ENCODE data around the gene LMAN2.
"Not testable (repeated sequence)": the region's sequence is repeated elsewhere in the genome, so short reads cannot be mapped to it uniquely, and the experiment has no call there.

Gene LMAN2

DNA sequence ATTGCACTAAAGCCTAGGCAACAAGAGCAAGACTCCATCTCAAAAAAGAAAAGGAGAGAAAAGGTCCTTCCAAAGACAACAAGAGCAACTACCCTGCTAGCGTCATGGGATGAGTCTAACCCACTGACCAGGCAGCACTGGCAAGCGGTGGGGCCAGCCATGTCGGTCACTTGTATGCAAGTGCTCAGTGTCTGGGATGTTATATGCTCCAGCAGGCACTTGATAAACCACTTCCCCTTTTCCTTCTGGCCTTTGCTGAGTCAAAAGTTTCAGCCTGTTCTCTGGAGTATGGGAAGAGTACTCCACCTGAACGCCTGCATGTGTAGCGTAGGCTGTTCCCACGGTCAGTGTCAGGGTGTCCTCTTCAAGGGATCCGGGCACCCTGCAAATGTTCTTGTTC, 30.6 kb downstream of the LMAN2 start:
- no peak for DNase-seq

DNA sequence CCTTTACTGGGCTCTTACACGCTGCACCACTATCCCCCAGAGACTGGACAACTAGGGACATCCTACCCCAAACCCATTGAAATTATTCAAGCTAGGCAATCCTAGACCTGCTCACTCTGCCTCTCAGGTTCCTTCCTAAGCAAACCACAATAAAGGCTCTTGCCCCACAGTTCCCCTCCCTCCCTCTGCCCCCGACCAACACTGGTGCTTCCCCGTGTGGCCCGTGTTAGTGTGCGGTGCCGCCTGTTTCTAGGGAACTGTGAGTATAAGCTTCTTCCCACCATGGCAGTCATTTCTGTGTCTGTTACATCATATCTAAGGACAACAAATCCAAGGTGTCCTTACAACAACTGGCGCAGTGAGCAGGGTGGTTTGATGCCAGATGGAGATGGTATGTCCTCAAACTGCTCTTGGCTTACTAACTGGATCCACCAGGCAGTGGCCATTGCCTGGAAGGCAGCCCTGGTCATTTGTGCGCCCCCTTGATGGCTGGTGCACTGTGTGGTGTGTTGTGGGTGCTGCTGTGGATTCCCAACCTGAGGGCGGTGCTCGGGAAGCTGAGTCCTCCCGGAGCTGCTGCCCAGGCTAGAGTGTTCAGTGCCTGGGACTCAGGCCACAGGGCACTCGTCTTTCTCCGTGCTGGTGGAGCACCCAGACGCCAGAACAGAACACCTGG, 31.4 kb downstream of the LMAN2 start:
- no peak for DNase-seq

DNA sequence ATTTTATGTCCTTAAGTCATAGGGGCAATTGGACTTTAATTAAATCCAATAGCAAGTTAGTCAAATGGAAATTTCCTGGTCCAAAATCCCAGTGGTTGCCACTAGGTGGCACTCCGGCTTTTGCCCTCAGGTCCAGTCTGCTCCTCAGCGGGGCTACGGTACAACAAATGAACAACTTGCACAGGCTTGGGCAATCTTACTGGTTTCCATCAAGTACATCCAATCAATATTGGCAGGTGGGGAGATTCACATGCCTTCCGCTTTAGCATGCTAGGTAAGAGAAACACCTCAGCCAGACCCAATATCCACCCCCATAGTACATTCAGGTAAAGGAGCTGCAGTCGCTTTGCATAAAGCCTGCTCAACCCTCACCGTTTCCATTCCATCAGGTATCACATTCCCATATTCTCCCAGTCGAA, 33.5 kb downstream of the LMAN2 start:
- peak; percentile 59 for DNase-seq

DNA sequence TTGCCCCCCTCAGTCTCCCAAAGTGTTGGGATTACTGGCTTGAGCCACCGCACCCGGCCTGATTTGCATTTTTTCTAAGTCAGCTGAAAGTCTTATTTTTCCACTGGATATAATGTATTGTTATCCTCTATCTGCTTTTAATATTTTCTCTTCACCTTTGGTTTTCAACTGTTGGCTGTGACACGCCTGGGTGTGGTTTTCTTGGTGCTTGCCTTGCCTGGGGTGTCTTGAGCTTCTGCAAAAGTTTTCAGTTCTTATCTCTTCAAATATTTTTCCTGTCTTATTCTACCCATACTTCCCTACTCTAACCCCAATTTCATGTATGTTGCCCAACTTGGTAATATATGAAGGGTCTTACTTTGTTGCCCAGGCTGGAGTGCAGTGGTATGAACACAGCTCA, 35.5 kb downstream of the LMAN2 start:
- no peak for DNase-seq

DNA sequence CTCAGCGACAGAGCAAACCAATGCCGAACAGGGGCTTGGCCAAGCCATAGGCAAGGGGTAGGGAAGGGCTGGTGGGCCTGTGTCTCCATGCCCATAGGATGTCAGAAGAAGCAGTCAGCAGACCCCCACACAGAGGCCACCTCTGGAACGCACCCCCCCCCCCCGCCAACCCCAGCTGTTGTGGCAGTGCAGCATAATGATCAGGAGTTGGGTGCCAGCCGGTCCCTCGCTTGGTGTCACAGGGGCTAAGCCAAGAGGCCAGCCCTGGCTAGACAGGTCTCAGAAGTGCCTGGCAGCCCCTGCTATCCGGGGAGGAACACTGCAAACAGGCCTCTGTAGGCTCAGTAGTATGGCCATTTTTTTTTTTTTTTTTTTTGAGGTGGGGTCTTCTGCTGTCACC, 36.1 kb downstream of the LMAN2 start:
- no peak for DNase-seq

DNA sequence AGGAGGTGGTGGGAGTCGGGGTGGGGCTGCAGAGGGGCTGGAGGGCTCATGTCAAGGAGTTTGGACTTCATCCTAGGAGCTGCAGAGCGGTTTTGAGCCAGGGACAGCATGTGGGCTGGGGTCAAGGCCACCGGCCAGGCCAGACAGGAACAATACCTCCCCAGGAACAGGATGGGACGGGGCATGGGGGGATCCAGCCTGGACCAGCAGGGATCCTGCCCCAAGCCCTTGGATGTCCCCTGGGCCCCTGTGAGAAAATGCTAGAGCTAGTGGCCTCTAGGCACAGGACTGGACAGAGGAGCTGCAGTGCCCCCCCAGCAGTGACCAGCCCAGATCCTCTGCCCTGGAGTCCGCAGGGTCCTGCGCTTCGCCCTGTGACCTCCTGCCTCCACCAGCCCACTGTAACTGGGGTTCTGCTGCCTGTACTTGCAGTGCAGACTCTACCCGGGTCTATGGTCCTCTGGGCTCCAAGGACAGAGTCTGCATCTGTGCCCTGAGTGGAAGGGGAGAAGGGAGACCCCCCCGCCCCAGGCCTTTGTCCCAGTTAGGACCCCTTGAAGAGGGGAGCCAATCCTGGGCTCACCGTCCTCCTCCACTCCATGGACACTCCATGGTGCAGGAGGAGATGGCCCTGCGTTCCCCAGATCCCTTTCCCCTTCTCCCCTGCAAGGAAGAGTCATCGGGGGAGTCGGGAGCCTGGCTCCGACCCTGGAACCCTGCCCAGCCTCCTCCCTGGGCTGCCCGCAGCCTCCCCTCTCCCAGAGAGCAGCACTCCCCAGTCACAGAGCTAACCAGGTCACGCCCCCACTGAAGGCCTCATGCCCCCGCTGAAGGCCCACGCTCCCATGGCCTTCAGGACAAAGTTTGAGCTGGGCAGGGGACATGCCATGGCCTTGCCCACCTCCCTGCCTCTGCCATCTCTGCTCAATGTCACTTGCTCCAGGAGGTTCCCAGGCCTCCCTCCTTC, 36.8 kb downstream of the LMAN2 start:
- DNase-seq, result no peak

DNA sequence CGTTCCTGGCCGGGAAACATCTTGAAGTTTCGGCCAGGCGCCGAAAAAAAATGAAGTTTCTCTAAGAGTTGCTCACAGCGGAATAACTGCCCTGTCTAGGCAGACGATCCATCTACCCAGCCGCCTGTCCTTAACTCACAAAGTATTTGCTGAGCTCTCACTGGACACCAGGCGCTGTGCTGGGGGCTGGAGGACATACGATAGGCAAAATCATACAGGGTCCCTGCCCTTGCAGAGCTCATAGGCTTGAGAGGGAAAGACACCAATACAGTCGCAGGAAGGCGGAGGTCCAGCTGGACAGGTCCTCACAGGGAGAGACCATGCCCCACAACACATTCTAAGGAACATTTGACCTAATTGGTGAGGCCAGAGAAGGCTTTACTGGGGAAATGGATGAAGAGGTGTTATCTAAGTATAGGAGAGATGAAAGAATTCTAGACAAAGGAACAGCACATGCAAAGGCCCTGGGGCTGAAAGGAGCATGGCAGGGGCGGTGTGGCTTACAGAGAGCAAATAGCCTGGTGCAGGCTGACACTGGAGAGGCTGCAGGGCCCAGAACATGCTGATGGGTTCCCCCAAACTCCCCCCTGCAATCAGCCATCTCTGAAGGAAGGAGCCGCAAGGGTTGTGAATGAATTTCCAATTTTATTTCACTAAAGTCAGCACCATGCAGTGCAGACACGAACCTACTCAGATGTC, 37.8 kb downstream of the LMAN2 start:
- DNase-seq, result no peak

DNA sequence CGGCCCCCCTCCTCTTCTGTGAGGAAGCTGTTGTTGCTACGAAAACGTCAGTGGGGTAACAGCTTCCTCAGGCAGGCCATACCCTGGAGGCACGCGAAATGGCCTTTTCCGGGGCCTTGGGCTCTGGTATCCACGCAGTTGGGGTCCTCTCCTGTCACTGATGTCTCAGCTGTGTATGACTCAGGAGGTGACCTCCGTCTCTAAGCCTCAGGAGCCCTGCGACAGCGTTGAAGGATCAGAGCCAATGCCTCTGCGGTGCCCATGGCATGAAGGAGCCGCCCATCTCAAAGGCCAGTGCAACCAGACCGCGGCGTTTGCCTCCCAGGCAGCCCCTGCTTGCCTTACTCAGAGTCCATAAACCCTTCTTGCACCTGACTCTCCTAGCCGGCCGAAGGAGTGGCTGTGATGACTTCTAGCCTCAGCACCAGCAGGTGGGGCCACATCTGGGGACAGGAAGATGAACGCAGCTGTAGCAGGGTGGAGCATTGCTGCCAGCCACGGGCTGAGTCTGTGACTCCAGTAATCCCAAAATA, 38.8 kb downstream of the LMAN2 start:
- DNase-seq, result no peak

DNA sequence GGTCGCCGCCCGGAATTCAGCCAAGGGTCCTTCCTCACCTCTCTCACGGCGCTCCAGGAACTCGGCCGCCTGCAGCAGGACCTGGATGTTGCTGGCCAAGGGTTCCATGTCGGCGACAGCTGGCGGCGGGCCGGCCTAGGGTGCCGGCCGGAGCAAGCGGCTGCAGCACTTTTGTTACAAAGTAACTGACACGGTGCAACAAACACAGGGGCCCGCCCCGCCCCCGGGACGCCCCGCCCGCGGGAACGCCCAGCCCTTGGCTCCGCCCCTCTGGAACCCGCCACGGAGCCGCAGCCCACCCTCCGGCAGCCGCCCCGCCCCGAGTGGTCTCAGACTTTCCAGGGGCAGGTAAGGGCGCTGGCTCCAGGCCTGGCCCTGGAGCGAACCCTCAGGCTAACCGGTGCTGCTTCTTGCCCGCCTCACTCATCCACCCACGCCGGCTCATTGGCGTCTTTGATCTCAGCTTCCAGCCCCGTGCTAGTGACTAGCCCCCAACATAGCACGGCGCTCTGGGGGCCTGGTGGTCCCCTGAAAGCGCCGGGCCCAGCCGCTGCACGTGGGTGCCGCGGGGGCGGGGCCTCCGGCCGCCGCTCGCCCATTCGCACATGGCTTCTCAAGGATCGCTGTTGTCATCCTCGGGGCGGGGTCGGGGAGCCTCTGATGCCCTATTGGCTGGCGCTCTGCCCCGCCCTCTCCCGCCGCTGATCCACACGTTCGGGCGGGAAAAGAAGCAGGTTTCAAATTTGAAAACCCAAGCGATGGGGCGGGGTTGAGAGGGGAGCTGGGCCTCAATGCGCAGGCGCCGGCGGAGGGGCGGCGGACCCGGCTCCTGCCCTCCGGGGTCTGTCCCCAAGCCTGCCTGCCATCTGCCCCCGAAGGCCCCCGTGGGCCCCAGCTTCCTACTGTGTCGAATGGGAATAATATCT, 39.5 kb downstream of the LMAN2 start, which contains the start of gene MXD3:
Gene MXD3 (minus strand): TSS at position 176 of the 926 bp plus-strand sequence. CDS start 68 bp downstream, at position 108.
- peak; percentile 97 for DNase-seq

DNA sequence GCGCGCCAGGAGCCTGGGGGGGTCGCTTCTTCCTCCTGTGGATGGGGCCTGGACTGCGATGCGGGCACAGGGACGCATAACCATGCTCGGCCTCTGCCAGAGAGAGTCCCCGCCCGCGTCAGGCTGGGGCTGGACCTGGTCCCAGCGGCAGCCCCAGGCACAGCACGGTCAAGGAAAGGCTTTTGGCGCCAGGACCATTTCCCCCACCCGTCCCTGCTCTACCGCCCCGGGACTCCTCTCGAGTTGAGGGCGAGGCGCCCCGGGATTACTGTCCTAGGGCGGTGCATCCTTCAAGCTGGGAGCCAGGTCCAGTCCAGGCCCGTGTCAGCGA, 40.1 kb downstream of the LMAN2 start:
- no peak for DNase-seq

DNA sequence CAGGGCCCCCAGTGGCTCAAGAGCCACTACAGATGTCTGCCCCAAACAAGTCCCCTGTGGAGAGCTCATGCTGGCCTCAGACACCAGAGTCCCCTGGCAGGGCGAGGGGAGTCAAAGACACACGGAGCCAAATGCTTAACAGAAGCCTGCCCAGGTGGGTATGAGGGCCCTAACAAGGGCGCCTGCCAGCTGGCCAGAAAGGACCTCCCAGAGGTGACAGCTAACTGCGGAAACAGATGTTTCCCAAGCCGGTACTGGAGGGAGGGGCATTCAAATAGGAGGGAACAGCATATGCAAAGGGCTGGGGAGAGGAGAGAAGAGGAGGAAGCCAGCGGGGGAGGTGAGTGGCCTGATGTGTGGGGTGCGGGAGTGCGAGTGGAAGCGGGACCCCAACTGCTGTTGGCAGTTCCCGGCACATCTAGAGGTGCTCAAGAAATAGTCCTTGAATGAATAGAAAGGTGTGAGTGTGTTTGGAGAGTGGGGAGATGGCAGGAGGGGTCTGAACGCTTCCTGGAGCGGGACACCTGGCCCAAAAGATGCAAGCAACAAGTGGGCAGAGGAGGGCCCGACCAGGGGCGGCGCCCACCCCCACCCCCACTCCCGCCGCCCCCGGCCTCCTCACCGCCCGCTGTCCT, 40.6 kb downstream of the LMAN2 start:
- no peak for DNase-seq

DNA sequence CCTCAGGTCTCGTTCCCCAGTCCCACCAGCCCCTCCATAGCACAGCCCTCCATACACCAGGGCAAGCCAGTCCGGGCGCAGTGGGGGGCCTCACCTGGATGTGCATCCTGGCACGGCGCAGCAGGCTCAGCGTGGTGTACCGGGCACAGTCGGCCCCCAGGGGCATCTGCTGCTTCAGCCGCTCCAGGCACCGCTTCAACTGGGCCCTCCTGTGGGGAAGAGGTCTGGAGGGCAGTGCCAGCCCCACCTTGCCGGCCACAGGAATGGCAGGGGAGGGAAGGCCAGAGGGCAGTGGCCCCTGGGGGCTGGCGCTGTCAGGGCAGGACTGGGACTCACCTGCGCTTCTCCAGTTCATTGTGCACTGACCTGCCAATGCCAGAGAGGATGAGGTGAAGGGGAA, 41.1 kb downstream of the LMAN2 start:
- no peak for DNase-seq

DNA sequence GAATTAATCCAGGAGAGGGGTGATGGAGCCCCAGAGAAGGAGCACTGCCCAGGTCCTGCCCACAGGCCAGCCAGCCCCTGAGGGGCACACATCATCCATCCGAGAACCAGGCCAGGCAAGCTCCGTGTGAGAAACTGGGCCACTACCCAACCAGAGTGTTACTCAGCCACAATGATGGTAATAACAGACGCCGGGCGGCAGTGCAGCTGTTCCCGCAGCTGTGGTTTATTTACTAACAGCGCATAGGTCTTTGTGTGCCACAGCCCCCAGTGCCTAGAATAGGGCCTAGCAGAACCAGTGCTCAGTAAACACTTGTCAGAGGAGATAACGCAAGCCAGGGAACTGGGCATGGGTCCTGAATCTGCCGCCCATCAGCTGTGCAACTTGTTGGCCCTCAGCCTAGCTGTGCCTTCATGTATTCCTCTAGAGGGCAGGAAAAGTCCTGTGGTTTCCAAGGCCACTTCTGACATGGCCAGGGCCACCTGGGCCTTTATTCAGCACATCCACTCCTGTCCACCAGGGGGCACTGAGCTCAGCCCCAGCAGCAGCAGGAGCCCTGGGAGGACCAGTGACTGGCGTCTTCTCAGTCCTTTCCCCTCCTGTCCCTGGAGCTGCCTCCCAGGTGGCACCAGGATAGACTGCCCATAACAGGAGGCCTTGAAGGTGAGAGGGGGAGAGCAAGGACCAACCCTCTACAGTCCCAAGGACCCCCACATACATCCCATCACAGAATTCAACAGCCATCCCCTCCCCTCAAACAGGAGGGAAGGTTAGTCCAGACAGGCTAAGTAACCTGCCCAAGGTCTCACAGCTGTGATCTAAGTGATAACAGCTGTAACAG, 41.9 kb downstream of the LMAN2 start:
- DNase-seq, result peak; percentile 63

DNA sequence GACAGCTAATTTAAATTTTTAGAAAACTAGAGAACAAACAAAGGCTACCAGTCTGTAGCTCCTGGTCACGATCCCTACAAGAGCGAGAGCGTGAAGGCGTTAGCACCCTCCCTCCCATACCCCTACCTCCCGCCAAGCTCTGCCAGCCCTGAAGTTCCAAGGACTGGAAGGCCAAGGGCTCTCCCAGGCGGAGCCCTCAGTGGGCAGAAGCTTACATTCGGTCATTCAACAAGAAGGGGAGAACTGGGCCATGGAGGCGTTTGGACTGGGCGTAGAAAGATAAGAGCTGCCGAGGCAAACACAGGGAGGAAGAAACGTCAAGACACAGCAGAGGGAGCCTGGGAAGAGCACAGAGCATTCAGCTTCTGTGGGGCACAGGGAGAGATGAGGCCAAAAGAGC, 42.7 kb downstream of the LMAN2 start:
- DNase-seq, result no peak

DNA sequence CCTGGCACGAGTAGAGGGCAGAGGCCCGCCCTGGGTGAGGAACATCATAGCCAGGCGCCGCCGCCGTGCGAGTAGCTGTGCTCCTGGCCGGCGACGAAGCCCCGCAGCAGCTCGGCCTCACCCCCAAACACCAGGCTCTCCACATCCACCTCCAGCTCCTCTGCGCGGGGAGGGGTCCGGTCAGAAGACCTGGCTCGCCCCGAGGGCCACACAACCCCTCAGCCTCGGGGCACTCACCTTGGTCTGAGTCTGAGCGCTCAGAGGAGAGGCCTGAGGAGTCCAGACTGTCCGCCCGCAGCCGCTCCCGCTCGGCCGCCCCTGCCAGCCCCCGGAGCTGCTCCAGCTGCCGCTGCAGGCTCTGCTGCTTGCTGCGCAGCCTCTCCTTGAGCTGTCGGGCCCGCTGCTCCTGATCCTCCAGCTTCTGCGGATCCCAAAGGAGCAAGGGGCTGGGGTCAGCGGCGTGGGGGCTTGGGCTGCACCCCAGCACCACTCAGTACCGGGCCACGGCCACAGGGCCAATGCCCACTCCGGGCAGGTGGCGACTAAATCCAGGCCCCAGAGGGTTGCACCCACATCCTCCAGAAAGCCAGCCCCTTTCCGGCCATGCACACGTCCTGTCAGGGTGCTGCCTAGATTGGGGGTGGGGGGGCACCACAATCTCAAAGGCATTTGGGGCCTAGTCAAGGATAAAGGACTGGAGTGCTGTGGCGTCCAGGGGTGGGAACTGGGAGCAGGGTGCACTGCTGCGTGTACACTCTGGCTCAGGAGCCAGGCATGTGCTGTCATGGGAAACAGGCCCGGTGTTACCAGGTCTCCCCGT, 43.7 kb downstream of the LMAN2 start:
- DNase-seq, result no peak

DNA sequence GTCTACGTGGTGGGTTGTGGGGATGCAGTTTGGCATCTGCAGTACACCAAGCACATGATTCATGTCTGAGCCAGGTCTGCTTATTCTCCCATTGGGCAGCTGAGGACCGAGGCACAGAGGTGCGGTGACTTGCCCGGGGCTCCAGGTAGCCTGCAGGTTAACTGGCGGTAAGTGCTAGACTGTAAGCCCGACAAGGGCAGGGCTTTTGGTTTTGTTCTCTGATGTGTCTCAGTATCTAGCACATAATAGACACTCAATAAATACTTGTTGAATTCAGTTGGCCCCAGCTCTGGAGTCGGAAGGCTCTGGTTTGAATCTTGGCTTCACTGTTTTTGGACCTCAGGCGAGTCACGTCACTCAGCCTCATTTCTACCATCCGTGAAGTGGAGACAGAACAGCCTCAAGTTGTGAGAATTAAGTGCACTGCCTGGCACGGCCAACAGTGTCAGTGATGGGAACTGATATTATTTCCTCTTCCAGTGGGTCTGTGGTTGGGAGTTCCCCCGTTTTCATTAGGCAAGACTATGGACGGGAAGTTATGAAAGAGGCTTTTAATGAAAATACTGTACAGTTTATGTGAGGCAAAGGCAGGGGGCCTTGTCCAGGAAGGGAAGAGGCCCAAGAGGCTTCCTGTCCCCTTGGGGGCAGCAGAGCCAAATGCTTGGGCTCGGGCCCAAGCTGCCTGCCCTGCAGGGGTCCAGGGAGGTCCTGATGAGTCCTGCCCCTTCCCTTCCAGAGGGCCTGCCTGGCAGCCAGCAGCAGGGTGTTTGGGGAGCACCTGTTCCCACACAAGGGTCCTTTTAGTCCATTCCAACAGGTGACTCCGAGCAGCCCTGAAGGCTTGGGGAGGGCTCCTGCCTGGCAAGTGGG, 44.6 kb downstream of the LMAN2 start:
- DNase-seq, result no peak

DNA sequence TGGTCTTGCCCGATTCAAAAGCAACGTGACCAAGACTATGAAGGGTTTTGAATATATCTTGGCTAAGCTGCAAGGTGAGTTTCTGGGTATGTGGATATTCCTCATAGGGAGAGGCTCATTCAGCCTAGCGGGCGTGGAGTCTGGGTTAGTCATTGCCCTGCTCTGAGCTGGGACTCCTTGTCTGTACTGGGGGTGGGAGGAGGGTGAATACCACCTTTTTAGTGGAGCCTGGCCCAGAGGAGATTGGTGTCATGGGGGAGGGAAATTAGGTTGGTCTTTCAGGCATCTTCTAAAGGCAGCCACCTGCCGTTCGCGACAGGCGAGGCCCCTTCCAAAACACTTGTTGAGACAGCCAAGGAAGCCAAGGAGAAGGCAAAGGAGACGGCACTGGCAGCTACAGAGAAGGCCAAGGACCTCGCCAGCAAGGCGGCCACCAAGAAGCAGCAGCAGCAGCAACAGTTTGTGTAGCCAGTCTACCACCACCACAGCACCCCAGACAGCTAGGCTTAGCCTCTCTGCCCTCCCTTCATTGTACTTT, 45.3 kb downstream of the LMAN2 start:
- not testable (repeated sequence) for DNase-seq

DNA sequence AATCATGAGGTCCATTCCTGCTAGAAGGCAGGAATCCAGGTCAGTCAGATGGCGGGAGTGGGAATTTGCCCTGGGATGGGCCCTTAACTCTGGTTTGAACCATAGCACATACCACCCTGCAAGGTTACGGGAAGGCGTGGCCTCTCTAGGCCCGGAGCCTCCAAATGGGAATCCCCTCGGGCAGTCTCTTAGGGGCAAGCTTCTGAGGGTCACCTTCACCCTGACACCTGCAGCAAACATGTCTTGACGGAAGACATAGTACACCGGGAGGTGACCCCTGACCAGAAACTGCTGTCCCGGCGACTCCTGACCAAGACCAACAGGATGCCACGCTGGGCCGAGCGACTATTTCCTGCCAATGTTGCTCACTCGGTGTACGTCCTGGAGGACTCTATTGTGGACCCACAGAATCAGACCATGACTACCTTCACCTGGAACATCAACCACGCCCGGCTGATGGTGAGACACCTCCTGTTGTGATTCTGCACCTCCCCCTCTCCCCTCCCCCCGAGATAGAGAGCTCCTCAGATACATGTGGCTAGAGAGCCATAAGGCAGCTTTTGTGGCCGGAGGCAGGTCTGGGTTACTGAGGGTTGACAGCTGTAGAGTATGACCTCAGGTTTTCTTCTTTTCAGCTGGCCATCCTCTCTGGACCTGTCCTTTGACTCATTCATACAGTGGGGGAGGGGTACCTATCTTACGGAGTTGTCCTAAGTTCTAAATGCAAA, 46.9 kb downstream of the LMAN2 start:
- peak; percentile 20 for DNase-seq

Measured in stimulated activated naive CD4-positive, alpha-beta T cell treated with Interleukin-2 at 50 U/mL for 16 hours (primary cell).